Stromal cell of bone marrow (primary cell): ENCODE measurements around the gene NQO2.
"Not testable (repeated sequence)": the region's sequence is repeated elsewhere in the genome, so short reads cannot be mapped to it uniquely, and the experiment has no call there.

Experiments used
- DNase-seq: peaks from one replicate; pipeline ENCODE4 v3.0.0-alpha.2; 2012; ENCODE audit warnings: low read depth

The NQO2 gene

GRCh38 chr6:3037638-3038365 lies 38.1 kb downstream of the NQO2 start:
- no peak for DNase-seq

- DNase-seq: no peak
Measured at GRCh38 chr6:3039384-3039783, 39.7 kb downstream of the NQO2 start.

- DNase-seq: no peak
Measured at GRCh38 chr6:3041147-3041546, 41.5 kb downstream of the NQO2 start.

GRCh38 chr6:3041606-3042005 lies 41.9 kb downstream of the NQO2 start:
- DNase-seq: no peak

- no peak for DNase-seq
Measured at GRCh38 chr6:3045369-3045768, 45.7 kb downstream of the NQO2 start.

- no peak for DNase-seq
Measured at GRCh38 chr6:3045777-3046176, 46.1 kb downstream of the NQO2 start.

GRCh38 chr6:3046295-3046694 lies 46.6 kb downstream of the NQO2 start:
- no peak for DNase-seq

GRCh38 chr6:3048009-3048408 lies 48.3 kb downstream of the NQO2 start:
- DNase-seq: not testable (repeated sequence)

GRCh38 chr6:3052481-3053230 lies 53.0 kb downstream of the NQO2 start:
- no peak for DNase-seq

GRCh38 chr6:3053231-3053508 lies 53.5 kb downstream of the NQO2 start:
- DNase-seq: no peak

GRCh38 chr6:3054229-3055157 lies 54.8 kb downstream of the NQO2 start:
- not testable (repeated sequence) for DNase-seq

GRCh38 chr6:3055158-3055499 lies 55.4 kb downstream of the NQO2 start:
- DNase-seq: not testable (repeated sequence)

- no peak for DNase-seq
Measured at GRCh38 chr6:3057063-3057770, 57.5 kb downstream of the NQO2 start.

GRCh38 chr6:3058957-3059356 lies 59.3 kb downstream of the NQO2 start:
- DNase-seq: no peak

GRCh38 chr6:3060092-3060491 lies 60.4 kb downstream of the NQO2 start:
- DNase-seq: not testable (repeated sequence)

GRCh38 chr6:3061501-3061941 lies 61.8 kb downstream of the NQO2 start:
- no peak for DNase-seq

GRCh38 chr6:3063340-3063732 lies 63.6 kb downstream of the NQO2 start:
- DNase-seq: not testable (repeated sequence)

GRCh38 chr6:3063733-3064700 lies 64.3 kb downstream of the NQO2 start:
- peak; percentile 92 for DNase-seq

- peak; percentile 78 for DNase-seq
Measured at GRCh38 chr6:3068329-3069214, 68.9 kb downstream of the NQO2 start, which contains the start of gene RIPK1. Gene RIPK1, plus strand, starts transcription at chr6:3068494. Its CDS starts 8,330 bp downstream, at chr6:3076824.
